ENCODE results near the gene SHISA7.

SHISA7 gene

DNA sequence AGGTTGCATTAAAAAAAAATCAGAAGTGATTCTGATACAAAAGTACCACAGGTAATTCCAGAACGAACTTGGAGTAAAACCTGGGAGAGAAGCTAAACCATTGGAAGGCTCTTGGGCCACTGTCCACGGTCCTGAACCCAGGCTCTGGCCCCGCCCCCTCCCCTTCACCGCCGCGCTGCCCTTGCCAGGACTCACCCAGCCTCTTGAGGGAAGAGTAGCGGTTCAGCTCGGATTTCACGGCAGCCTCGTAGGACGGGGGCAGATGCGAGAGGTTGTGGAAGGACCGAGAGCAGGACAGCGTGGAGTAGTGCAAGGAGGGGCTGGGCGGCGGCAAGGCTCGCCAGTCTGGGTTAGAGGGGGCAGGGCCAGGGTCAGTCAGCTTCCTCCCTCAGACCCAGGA lies 5.7 kb downstream of the SHISA7 start:
- H3K4me1 ChIP-seq (ENCODE audit: control insufficient read depth, insufficient read depth, low read length): peaks cover 3% of the 10 kb centered on the region; the same call in 1 of the 2 replicates
- ChIA-PET CTCF (interaction anchor here (0.7 to 1.8 kb wide), 7 partner anchors 16 to 358 kb away, joined by 3 to 7 read pairs (median 4); no protein-coding TSS in a partner anchor), POLR2A (interaction anchor here (0.5 to 1.8 kb wide), 7 partner anchors 24 to 250 kb away, joined by 3 to 13 read pairs (median 3); partner anchors contain the start of genes ISOC2, UBE2S and ZNF628)
- H3K9me3 ChIP-seq (ENCODE audit: control insufficient read depth, insufficient read depth, low read depth, low read length): no peaks in the 10 kb centered on the region
- no peaks in the 10 kb centered on the region for H3K36me3 ChIP-seq (ENCODE audit: control insufficient read depth in 2 of 2, insufficient read depth in 1 of 2, low read length in 2 of 2)
- H3K27ac ChIP-seq (ENCODE audit: extremely low read depth, low read depth, low read length): no peak overlapping the region
- no peak overlapping the region for H3K4me3 ChIP-seq (ENCODE audit: low read depth, low read length)
- peak; percentile 63 for TF ChIP-seq ZBTB17 (tag by site-specific recombination; IDR thresholded peaks at IDR 0.05)
- TF ChIP-seq ZNF157 (tag by site-specific recombination; IDR thresholded peaks at IDR 0.05): no peak
- TF ChIP-seq EGR2 (tag by site-specific recombination; IDR thresholded peaks at IDR 0.05; ENCODE audit: low read depth): 0 out of 2 replicates have a peak, but pooled peaks have one; percentile 17
- TF ChIP-seq ZNF394 (tag by site-specific recombination; IDR thresholded peaks at IDR 0.05; ENCODE audit: borderline replicate concordance): peak; percentile 61; the same call in 1 of the 2 replicates
- TF ChIP-seq ZNF10 (tag by site-specific recombination; IDR thresholded peaks at IDR 0.05): peak; percentile 79
- 0 out of 2 replicates have a peak, but pooled peaks have one; percentile 27 for TF ChIP-seq ZNF561 (tag by site-specific recombination; IDR thresholded peaks at IDR 0.05; ENCODE audit: borderline replicate concordance)
- TF ChIP-seq ZSCAN23 (tag by site-specific recombination; IDR thresholded peaks at IDR 0.05): no peak
- TF ChIP-seq KLF16 (tag by site-specific recombination; IDR thresholded peaks at IDR 0.05): 0 out of 2 replicates have a peak, but pooled peaks have one; percentile 33
- TF ChIP-seq, protein P1, sequence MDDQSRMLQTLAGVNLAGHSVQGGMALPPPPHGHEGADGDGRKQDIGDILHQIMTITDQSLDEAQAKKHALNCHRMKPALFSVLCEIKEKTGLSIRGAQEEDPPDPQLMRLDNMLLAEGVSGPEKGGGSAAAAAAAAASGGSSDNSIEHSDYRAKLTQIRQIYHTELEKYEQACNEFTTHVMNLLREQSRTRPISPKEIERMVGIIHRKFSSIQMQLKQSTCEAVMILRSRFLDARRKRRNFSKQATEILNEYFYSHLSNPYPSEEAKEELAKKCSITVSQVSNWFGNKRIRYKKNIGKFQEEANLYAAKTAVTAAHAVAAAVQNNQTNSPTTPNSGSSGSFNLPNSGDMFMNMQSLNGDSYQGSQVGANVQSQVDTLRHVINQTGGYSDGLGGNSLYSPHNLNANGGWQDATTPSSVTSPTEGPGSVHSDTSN (CRISPR knock-in tag; IDR thresholded peaks at IDR 0.05): peak; percentile 95
- peak; percentile 40; the same call in 1 of the 2 replicates for TF ChIP-seq IKZF3 (tag by site-specific recombination; IDR thresholded peaks at IDR 0.05)
- no peak for TF ChIP-seq ZBTB7A (tag by site-specific recombination; IDR thresholded peaks at IDR 0.05; ENCODE audit: low read depth)
- no peak for TF ChIP-seq TRIM28 (IDR thresholded peaks at IDR 0.05; ENCODE audit: borderline replicate concordance, low read length)
- peak; percentile 79 for TF ChIP-seq ZNF600 (tag by site-specific recombination; IDR thresholded peaks at IDR 0.05)
- TF ChIP-seq ZXDB (tag by site-specific recombination; IDR thresholded peaks at IDR 0.05): 0 out of 2 replicates have a peak, but pooled peaks have one; percentile 30
- no peak for TF ChIP-seq ZNF645 (tag by site-specific recombination; IDR thresholded peaks at IDR 0.05)
- no peak for TF ChIP-seq ELK4 (IDR thresholded peaks at IDR 0.05; ENCODE audit: borderline replicate concordance, low read depth, low read length)
- TF ChIP-seq KLF9 (tag by site-specific recombination; IDR thresholded peaks at IDR 0.05; ENCODE audit: low read depth): peak; percentile 79
- TF ChIP-seq, protein P2, sequence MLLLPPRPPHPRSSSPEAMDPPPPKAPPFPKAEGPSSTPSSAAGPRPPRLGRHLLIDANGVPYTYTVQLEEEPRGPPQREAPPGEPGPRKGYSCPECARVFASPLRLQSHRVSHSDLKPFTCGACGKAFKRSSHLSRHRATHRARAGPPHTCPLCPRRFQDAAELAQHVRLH (tag by site-specific recombination; IDR thresholded peaks at IDR 0.05): no peak
- peak; percentile 43 for TF ChIP-seq SP3 (tag by site-specific recombination; IDR thresholded peaks at IDR 0.05)
- TF ChIP-seq, protein P3, sequence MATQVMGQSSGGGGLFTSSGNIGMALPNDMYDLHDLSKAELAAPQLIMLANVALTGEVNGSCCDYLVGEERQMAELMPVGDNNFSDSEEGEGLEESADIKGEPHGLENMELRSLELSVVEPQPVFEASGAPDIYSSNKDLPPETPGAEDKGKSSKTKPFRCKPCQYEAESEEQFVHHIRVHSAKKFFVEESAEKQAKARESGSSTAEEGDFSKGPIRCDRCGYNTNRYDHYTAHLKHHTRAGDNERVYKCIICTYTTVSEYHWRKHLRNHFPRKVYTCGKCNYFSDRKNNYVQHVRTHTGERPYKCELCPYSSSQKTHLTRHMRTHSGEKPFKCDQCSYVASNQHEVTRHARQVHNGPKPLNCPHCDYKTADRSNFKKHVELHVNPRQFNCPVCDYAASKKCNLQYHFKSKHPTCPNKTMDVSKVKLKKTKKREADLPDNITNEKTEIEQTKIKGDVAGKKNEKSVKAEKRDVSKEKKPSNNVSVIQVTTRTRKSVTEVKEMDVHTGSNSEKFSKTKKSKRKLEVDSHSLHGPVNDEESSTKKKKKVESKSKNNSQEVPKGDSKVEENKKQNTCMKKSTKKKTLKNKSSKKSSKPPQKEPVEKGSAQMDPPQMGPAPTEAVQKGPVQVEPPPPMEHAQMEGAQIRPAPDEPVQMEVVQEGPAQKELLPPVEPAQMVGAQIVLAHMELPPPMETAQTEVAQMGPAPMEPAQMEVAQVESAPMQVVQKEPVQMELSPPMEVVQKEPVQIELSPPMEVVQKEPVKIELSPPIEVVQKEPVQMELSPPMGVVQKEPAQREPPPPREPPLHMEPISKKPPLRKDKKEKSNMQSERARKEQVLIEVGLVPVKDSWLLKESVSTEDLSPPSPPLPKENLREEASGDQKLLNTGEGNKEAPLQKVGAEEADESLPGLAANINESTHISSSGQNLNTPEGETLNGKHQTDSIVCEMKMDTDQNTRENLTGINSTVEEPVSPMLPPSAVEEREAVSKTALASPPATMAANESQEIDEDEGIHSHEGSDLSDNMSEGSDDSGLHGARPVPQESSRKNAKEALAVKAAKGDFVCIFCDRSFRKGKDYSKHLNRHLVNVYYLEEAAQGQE (tag by site-specific recombination; IDR thresholded peaks at IDR 0.05): peak; percentile 98
- TF ChIP-seq, protein P4, sequence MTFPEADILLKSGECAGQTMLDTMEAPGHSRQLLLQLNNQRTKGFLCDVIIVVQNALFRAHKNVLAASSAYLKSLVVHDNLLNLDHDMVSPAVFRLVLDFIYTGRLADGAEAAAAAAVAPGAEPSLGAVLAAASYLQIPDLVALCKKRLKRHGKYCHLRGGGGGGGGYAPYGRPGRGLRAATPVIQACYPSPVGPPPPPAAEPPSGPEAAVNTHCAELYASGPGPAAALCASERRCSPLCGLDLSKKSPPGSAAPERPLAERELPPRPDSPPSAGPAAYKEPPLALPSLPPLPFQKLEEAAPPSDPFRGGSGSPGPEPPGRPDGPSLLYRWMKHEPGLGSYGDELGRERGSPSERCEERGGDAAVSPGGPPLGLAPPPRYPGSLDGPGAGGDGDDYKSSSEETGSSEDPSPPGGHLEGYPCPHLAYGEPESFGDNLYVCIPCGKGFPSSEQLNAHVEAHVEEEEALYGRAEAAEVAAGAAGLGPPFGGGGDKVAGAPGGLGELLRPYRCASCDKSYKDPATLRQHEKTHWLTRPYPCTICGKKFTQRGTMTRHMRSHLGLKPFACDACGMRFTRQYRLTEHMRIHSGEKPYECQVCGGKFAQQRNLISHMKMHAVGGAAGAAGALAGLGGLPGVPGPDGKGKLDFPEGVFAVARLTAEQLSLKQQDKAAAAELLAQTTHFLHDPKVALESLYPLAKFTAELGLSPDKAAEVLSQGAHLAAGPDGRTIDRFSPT (tag by site-specific recombination; IDR thresholded peaks at IDR 0.05): peak; percentile 86
- 0 out of 2 replicates have a peak, but pooled peaks have one; percentile 17 for TF ChIP-seq ZEB2 (tag by site-specific recombination; IDR thresholded peaks at IDR 0.05)
- TF ChIP-seq, protein P5, sequence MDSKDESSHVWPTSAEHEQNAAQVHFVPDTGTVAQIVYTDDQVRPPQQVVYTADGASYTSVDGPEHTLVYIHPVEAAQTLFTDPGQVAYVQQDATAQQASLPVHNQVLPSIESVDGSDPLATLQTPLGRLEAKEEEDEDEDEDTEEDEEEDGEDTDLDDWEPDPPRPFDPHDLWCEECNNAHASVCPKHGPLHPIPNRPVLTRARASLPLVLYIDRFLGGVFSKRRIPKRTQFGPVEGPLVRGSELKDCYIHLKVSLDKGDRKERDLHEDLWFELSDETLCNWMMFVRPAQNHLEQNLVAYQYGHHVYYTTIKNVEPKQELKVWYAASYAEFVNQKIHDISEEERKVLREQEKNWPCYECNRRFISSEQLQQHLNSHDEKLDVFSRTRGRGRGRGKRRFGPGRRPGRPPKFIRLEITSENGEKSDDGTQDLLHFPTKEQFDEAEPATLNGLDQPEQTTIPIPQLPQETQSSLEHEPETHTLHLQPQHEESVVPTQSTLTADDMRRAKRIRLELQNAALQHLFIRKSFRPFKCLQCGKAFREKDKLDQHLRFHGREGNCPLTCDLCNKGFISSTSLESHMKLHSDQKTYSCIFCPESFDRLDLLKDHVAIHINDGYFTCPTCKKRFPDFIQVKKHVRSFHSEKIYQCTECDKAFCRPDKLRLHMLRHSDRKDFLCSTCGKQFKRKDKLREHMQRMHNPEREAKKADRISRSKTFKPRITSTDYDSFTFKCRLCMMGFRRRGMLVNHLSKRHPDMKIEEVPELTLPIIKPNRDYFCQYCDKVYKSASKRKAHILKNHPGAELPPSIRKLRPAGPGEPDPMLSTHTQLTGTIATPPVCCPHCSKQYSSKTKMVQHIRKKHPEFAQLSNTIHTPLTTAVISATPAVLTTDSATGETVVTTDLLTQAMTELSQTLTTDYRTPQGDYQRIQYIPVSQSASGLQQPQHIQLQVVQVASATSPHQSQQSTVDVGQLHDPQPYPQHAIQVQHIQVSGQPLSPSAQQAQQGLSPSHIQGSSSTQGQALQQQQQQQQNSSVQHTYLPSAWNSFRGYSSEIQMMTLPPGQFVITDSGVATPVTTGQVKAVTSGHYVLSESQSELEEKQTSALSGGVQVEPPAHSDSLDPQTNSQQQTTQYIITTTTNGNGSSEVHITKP (tag by site-specific recombination; IDR thresholded peaks at IDR 0.05): 0 out of 2 replicates have a peak, but pooled peaks have one; percentile 10
- no peak for TF ChIP-seq ZNF138 (tag by site-specific recombination; IDR thresholded peaks at IDR 0.05; ENCODE audit: borderline replicate concordance)
